ELR (cell line): ENCODE measurements around the gene THOC5.
"Not testable (repeated sequence)": the region's sequence is repeated elsewhere in the genome, so short reads cannot be mapped to it uniquely, and the experiment has no call there.

Source experiments
- DNase-seq: peaks from one replicate; pipeline ENCODE4 v3.0.0-alpha.2; 2015; ENCODE audit warnings: low read depth

The THOC5 gene

DNA sequence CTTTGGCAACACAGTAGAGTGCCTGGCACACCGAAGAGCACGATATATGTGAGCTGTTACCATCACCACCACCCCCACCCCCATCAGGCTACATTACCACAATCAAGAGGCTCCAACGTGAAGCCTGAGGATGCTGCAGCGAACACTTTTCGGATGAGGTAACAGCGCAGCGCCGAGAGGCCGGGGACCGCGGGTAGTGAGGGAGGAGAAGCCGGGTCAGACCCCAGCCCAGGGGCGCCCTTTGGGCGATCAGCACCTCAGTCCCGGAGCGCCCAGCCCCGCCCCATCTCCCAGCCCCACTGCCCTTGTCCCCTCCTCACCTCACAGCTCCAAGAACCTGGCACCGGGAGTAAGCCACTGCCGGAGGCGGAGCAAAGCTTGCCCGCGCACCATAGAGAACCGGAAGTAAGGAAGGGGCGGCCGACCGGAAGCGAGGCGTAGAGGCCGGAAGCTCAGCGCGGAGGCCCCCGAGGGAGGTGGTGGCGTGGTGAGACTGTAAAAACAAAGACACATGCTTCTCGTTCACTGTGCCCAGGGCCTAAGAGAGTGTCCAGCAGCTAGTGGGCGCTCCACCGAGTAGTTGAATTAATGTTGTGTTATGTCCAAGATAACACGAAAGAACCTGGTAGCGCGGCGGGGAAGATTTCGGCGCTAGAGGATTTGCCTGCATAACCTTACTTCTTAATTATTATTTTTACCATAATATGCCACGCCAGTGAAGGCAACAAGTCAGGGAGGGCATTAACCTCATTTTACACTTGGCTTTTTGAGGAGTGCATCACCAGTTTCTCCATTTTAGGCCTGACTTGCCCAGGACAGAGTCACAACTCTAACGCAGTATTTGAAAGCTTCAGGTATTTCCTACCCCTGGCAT, at the start of gene THOC5:
Gene THOC5, minus strand, starts transcription at position 407 of the 874 bp plus-strand sequence. CDS start 4,610 bp downstream, outside the sequence.
- DNase-seq, result peak; percentile 97

DNA sequence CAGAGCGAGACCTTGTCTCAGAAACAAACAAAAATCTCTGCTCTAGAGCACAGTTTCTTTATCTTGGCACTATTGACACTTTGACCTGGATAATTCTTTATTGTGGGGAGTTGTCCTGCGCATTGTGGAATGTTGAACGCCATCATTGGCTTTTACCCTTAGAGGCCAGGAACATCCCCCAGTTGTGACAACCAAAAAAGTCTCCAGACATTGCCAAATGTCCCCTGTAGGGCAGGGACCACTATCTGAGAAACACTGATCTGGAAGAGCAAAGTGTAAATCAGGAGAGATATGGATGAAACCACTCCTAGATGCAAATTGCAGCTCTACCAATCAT, 45.1 kb upstream of the THOC5 start:
- no peak for DNase-seq

DNA sequence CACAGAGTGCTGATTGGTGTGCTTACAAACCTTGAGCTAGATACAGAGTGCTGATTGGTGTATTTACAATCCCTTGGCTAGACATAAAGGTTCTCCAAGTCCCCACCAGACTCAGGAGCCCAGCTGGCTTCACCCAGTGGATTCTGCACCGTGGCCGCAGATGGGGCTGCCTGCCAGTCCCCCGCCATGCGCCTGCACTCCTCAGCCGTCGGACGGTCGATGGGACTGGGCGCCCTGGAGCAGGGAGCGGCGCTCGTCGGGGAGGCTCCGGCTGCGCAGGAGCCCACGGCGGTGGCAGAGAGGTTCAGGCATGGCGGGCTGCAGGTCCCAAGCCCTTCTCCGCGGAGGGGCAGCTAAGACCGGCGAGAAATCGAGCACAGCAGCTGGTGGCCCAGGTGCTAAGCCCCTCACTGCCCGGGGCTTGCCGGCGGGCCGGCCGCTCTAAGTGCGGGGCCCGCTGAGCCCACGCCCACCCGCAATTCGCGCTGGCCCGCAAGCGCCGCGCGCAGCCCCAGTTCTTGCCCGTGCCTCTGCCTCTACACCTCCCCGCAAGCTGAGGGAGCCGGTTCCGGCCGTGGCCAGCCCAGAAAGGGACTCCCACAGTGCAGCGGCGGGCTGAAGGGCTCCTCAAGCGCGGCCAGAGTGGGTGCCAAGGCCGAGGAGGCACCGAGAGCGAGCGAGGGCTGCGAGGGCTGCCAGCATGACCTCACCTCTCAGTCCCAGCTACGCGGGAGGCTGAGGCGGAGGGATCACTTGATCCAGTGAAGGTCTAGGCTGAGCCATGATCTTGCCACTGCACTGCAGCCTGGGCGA, 44.5 kb upstream of the THOC5 start:
- not testable (repeated sequence) for DNase-seq

DNA sequence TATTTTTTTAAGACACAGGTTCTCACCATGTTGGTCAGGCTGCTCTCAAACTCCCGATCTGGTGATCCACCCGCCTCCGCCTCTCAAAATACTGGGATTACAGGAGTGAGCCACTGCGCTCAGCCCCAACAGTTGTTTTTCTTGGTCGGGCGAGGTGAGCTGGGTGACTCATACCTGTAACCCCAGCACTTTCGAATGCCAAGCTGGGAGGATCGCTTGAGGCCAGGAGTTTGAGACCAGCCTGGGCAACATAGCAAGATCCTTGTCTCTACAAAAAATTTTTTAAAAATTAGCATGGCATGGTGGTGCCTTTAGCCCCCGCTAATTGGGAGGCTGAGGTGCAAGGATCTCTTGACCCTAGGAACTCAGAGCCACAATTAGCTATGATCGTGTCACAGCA, 42.9 kb upstream of the THOC5 start:
- DNase-seq, result no peak

DNA sequence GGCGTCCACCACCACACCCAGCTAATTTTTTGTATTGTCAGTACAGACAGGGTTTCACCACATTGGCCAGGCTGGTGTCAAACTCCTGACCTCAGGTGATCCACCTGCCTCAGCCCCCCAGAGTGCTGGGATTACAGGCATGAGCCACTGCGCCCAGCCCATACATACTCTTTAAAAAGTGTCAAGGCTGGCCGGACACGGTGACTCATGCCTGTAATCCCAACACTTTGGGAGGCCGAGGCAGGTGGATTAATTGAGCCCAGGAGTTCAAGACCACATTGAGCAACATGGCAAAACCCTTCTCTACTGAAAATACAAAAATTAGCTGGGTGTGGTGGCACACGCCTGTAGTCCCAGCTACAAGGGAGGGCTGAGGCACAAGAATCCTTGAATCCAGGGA, 40.9 kb upstream of the THOC5 start:
- not testable (repeated sequence) for DNase-seq

DNA sequence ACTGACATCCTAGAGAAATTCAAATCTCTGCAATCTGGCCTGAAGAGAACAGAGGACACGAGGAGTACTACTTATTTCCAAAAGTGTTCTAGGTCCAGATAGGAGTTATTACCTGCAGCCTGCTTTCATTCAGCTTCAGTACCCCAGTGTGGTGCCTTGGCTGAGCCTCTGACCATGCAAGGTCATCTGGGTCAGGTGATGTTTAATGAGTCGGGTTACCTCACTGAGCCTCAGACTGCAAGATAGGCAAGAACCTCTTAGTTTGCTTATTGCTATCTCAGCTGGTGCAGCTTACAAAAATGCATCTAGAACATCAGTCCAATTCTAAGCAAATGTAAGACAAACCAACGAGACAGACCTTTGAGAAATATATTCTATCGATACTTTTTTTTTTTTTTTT, 40.4 kb upstream of the THOC5 start:
- no peak for DNase-seq

DNA sequence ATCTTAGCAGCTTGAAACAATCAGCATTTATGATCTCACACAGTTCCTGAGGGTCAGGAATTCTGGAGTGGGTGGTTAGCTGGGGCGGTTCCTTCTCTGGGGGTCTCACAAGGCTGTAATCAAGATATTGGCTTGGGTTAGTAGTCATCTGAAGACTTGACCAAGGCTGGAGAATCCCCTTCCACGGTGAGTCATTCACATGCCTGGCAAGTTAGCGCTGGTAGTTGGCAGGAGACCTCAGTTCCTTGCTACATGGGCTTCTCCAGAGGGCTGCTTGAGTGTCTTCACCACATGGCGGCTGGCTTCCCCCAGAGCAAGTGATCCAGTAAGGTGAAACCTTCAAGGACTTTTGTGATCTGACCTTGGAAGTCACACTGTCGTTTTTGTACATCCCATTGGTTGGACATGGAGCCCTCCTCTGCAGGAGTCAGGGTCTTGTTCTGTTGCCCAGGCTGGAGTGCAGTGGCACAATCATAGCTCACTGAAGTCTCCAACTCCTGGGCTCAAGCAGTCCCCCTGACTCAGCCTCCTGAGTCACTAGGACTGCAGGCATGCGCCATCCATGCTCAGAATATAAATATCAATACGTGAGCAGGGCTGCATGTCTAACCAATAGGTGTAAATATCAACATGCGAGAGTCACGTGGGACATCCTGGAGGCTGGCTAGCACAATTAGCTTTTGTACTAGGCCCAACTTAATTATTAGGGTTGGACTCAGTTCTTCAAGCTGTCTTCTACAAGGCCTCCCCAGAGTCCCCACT, 34.6 kb upstream of the THOC5 start:
- DNase-seq, result peak; percentile 91

DNA sequence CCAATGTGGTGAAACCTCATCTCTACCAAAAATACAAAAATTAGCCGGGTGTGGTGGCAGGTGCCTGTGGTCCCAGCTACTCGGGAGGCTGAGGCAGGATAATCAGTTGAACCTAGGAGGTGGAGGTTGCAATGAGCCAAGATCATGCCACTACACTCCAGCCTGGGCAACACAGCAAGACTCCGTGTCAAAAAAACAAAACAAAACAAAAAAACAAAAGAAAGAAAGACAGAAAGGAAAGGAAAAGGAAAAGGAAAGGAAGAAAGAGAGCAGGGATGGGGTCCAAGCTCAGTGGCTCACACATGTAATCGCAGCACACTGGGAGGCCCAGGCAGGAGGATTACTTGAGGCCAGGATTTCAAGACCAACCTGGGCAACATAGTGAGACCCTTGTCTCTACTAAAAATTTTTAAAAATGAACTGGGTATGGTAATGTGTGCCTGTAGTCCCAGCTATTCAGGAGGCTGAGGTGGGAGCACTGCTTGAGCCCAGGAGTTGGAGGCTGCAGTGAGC, 32.7 kb upstream of the THOC5 start:
- not testable (repeated sequence) for DNase-seq

DNA sequence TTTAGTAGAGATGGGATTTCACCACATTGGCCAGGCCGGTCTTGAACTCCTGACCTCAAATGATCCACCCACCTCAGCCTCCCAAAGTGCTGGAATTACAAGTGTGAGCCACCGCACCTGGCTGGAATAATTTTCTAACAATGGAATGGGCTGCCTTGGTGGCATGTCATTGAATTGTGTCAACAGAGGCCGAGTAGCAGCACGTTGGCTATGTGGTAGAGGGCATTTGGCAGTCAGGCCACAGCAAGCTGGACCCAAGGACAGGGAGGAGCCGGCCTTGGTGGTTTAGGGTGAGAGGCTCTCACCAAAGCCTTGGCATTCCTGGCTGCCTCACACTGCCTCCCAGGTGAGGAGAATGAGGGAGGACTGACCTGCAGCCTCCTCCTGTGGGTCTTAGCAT, 31.4 kb upstream of the THOC5 start:
- no peak for DNase-seq

DNA sequence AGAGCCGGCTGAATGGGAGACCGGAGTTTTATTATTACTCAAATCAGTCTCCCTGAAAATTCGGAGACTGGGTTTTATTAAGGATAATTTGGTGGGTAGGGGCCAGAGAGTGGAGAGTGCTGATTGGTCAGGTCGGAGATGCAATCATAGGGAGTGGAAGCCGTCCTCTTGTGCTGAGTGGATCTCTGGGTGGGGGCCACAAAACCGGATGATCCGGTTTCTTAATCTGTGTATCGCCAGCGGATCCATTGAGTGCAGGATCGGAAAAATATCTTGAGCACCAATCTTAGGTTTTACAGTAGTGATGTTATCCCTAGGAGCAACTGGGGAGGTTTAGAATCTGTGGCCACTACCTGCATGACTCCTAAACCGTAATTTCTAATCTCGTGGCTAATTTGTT, 28.2 kb upstream of the THOC5 start:
- DNase-seq, result no peak

DNA sequence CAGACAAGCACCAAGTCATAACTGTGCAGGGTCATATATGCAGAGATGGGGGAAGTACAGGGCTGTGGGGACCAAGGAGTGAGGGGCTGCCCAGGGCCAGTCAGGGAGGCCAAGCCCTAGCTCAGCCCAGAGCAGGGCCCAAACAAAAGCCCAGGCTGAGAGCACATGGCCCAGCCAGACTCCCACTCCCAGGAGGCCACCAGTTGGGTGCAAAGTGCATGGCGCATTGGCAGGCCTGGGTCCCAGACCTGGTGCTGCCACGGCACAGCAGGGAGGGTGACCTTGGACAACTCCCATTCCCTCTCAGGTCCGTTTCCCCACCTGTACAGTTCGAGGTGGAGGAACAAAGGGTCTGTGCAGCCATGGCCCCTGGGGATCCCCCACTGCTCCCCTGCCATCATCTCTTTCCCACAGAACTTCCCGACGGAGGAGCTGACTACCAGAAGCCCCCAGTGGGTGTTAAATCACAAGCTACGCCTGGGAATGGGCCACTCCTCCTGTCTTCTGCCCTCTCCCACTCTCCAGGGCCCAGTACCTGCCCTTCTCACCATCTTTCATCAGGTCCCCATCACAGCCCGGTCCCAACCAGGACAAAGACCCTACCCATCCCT, 26.7 kb upstream of the THOC5 start:
- DNase-seq, result peak; percentile 10

DNA sequence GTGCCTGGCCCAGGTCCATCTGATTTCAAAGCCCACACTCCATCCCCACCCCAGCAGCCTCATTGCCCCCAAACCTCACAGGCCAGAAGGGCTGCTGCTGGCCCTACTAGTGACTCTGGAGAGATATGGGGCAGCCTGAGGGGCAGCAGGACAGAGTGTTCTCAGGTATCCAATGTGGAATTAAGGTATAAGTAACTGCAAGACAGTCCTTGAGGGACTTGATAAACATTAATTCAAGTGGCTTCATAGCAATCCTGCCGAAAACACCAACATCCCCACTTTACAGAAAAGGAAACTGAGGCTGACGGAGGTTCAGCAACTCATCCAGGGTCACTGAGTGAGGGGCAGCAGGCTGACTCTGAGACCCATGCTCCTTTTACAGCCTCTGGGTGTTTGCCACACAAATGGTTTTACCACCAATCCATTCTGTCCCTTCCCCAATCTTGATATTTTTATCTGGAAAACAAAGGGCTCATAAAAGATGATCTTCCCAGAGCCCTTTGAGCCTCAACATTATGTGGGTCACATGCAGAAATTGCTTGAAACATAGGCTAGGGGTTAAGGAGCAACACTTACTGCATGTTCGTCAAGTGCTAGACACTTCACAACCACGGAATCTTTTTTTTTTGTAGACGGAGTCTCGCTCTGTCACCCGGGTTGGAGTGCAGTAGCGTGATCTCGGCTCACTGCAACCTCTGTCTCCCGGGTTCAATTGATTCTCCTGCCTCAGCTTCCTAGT, 25.1 kb upstream of the THOC5 start:
- DNase-seq, result no peak

DNA sequence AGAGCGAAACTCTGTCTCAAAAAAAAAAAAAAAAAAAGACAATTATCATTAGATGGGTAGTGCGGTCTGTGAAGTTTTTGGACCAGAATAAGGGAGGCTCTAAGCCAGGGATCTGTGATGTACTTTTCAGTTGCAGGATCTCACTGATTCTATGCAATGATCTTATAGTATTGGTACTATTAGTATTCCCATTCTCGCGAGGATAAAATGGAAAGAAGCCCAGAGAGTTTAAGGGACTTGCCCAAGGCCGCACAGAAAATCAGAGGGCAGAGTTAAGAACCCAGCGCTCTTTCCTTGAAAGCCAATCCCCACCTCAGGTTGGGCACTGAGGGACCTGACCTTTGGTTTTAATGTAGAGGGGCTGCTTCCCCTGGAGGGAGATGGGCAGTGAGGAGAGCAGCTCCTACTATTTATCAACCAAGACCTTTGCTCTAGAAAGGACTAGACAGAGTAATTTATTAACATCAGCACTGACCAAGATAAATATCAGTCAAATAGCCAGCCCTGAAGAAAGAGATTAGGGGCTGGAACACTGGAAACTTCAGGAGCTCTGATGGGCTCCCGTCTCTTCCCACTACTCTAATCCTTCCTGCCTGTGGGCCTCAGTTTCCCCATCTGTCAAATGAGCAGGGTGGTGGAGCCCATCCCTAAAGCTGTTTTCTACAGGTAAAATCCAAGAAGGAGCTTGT, 21.3 kb upstream of the THOC5 start:
- DNase-seq, result no peak

DNA sequence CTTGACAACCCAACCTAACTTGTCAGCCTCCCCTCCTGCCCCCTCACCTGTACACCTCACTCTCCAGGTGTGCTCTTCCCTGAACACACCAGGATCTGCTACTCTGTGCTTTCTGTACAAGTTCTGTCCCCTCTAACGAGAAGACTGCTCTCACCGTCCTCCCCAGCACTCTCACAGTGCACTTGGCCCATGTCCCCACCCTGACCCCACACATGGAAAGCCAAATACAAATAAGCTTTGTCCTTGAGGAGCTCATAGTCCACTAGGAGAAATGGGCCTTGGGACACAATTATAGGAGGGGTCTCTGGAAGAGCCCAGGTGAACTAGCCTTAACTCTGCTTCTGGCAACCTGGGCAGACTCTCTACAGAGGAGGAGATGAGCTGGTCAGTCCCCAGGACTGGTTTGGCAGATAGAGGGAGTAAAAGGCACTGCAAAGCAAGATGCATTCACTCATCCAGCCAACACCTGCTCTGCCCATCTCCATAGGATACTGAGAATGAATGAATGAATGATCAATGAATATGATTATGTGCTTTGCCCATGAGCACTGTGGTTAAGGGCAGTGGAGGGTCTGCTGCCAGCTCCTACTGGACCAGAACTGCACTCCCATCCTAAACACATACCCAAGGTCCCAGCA, 17.5 kb upstream of the THOC5 start:
- no peak for DNase-seq

DNA sequence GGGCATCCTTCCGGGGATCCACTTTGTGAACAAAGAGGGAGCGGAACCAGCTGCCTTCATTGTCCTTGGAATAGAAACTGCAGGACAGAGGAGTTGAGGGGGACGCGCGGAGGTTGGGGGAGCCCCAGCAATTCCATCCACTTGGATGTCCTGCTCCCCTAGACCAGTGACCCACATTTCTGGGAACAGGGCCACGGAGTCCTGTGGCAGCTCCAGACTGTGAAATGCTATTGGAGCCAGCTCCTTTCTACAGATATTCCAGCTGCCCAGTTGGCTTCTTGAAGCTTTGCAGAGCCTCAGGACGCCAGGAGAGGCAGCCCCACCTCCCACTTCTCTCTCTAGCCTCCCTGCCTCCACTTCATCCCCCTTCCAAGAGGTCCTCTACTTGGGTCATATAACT, 16.9 kb upstream of the THOC5 start:
- no peak for DNase-seq

DNA sequence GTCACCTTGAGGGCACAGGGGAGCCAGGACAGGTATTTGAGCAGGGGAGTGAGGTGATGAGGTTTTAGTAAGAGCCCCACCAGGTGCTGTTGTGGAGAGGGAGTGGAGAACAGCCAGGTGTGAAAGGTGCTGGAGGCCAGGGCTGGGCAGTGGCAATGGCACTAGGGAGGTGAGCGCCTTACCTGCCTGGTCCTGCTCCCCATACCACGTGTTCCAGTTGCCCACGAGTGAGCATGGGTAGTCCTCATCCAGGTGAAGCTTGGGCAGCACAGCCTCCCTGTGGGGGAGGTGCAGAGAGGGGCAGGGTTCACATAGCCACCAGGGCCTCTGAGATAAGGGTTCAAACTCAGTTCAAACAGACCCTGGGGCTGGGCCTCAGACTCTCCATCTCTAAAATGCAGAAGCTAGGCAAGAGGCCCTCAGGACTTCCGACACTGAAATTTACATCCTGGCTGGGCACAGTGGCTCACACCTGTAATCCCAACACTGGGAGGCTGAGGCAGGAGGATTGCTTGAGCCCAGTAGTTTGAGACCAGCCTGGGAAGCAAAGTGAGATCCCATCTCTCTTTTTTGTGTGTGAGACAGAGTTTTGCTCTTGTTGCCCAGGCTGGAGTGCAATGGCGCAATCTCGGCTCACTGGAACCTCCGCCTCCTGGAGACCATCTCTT, 15.6 kb upstream of the THOC5 start:
- no peak for DNase-seq

DNA sequence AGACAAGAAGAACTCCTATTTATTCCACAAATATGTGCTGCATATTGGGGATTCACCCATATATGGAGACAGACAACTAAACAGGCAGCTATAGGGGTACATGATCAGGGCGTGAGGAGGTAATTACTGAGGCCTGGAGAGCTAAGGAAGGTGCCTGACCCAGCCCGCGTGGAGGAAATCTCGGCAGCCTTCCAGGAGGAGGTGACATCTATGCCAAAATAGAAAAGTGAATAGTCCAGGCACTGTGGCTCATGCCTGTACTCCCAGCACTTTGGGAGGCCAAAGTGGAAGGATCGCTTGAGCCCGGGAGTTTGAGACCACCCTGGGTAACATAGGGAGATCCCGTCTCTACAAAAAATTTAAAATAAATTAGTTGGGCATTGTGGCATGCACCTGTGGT, 13.8 kb upstream of the THOC5 start:
- no peak for DNase-seq

DNA sequence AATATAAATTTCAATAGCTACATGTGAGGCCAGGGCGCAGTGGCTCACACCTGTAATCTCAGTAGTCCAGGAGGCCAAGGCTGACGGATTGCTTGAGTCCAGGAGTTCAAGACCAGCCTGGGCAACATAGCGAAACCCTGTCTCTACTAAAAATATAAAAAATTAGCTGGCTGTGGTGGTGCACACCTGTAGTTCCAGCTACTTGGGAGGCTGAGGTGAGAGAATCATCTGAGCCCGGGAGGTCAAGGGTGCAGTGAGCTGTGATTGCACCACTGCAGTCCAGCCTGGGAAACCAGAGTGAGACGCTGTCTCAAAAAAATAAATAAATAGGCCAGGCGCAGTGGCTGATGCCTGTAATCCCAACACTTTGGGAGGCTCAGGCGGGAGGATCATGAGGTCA, 13.0 kb upstream of the THOC5 start:
- not testable (repeated sequence) for DNase-seq

DNA sequence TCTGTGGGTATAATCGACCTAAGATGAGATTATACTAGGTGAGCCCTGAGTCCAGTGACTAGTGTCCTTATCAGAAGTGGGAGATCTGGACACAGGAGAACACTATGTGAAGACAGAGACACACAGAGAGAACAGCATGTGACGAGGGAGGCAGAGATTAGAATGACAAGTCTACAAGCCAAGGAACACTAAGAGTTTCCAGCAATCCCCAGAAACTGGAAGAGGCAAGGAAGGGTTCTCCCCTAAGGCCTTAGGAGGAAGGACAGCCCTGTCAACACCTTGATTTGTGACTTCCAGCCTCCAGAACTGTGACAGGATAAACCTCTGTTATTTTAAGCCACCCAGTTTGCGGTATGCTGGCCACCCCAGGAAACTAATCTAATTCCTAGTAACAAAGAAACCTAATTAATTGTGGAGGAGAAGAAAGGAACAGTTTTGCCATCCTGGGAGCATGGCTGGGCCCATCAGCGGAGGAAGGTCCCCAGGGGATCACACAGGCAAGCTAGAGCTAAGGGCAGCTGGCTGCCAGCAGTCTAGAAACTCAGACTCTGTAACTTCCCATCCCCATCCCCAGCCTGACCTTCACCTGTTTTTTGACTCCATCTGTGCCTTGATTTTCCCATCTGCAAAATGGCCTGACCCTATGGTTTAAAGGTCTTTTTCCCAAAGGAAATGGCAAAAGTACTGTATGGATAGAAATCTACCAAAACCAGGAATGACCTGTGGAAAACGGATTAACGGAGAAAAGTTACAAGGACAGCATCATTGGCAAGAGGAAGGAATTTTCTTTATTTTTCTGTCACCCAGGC, 10.3 kb upstream of the THOC5 start:
- DNase-seq, result no peak
